Skin epidermis (tissue), 12 donors: ENCODE data around the gene SLC22A12.

ENCODE experiments used
- H3K27ac ChIP-seq, 21 experiments: fragments of 200-600 bp; sonication (generic) in 11 of 21; one replicate each; pipeline ENCODE4 v1.5.0; 2020; ENCODE audit warnings: mild to moderate bottlenecking in 3 of 21, inconsistent platforms in 2 of 21, moderate library complexity in 2 of 21
- H3K4me3 ChIP-seq, 7 experiments: fragments of 200-600 bp; sonication (generic) in 2 of 7; one replicate each; pipeline ENCODE4 v1.5.0; 2020; ENCODE audit warnings: inconsistent platforms in 2 of 7, mild to moderate bottlenecking in 2 of 7, moderate library complexity in 1 of 7

SLC22A12 gene

DNA sequence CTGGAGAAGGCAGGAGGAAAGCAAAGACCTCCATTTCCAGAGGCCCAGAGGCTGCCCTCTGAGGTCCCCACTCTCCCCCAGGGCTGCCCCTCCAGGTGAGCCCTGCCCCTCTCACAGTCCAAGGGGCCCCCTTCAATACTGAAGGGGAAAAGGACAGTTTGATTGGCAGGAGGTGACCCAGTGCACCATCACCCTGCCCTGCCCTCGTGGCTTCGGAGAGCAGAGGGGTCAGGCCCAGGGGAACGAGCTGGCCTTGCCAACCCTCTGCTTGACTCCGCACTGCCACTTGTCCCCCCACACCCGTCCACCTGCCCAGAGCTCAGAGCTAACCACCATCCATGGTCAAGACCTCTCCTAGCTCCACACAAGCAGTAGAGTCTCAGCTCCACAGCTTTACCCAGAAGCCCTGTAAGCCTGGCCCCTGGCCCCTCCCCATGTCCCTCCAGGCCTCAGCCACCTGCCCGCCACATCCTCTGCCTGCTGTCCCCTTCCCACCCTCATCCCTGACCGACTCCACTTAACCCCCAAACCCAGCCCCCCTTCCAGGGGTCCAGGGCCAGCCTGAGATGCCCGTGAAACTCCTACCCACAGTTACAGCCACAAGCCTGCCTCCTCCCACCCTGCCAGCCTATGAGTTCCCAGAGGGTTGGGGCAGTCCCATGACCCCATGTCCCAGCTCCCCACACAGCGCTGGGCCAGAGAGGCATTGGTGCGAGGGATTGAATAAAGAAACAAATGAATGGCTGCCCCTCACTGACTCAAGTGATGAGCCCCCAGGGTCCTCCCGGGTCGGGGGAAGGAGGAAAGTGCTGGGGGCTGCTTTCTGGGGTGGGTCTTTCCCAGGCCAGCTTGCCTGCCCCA is 10.8 kb downstream of the SLC22A12 start:
- no peak overlapping the region for H3K27ac ChIP-seq
- H3K4me3 ChIP-seq, result no peak overlapping the region

DNA sequence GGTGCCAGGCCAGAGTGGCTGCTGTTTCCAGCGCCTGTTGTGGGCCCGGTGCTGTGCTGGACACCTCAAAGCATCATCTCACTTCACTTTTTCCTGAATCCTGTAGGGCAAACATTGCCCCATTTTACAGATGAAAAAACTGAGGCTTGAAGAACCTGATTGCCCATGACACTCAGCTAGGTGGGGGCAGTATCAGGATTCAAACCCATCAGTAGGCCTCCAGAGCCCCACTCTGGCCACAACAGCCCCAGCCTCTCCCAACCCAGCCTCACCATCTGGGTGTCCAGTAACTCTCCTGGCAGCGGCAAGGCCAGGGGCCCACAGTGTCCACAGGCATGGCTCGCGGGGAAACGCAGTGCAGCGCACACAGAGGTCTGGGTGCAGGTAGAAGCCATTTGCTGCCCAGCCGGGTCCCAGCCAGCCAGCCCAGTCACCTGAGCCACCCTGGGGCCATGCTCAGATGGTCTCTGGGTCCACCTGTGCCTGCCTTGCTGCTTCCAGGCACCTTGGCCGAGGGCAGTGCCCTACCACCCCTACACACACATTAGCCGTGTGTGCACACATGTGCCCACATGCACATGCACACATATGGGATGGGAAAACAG is 11.5 kb downstream of the SLC22A12 start:
- H3K27ac ChIP-seq, result no peak overlapping the region
- H3K4me3 ChIP-seq, result no peak overlapping the region

DNA sequence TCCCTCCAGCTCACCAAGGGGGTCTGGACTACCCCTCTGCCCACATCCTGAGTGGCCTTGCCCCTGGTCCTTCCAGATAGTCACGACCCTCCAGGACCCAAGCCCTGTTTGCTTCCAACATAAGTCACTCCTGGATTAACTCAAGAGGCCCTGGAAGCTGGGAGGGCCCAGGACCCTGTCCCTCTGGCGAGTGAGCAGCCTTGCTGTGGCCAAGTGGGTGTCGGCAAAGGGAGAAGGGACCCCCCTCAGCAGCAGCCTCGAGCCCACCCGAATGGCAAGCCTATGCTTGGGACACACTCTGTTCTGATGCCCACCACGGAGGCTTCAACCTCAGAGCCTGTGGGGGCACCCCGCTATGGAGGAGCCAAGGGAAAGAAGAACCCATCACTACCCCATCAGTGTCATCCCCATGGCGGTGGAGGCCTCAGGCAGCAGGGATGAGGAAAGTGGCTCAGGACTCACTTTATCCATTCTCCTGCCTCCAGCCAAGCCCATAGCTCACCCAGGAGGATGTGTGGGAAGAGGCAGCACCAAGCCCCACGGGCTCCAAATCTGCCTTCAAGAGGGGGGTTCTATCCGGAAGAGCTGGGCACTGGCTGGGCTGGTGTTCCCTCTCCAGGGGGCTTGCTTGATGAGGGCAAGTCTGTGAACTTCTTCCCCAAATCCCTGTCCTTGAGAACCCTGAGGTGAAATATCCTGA is 12.5 kb downstream of the SLC22A12 start:
- Histone ChIP-seq H3K4me3 (no peak overlapping the region), H3K27ac (no peak overlapping the region)

DNA sequence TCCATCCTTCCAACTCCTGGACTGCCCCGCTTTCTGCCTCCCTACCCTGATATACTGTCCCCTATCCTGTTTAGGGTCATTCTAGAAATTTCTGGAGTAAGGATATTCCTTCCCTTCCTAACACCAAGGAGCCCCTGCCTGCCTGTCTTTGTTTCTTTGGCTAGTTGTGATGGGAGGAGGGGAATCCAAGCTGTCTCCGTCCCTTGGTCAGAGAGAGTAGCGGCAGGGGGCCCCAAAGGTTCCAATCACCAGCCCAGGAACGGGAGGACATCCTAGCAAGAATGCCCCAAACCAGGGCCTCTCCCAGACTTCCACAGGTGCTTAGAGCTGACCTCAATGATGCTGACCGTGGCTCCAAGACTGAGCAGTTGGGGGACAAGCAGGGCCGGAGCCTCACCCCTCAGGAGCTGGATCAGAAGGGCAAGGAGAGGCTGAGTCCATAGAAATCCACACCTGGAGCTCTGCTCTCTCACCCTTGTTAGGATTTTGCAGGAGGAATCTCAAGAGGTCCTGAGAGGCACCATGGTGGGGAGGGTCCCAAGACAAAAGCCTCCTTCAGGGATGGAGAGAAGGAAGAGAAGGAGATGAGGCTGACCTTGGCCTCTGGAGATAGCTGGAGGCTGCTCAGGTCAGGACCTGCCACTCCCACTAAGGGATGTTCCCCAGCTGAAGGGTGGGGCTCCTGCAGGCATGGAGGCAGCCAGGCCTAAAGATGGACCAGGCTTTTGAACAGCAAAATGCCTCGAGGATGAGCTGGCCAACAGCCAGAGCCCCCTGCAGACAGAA is 13.6 kb downstream of the SLC22A12 start:
- Histone ChIP-seq H3K4me3 (no peak overlapping the region), H3K27ac (no peak overlapping the region)

DNA sequence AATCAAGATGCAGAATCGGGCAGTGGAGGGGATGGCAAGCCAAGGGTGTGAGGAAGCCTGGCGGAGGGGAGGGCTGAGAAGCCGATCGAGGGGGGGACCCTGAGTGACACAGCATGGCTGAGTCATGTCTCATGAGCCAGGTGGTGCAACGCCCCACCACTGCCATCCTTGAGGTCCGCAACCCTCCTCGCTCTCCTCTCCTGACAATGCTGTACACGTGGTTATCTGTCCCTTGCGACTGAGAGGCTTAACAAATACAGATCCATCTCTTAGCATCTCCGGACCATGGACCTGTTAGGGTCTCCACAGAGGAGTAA is 14.2 kb downstream of the SLC22A12 start:
- no peak overlapping the region for H3K27ac ChIP-seq
- no peak overlapping the region for H3K4me3 ChIP-seq

DNA sequence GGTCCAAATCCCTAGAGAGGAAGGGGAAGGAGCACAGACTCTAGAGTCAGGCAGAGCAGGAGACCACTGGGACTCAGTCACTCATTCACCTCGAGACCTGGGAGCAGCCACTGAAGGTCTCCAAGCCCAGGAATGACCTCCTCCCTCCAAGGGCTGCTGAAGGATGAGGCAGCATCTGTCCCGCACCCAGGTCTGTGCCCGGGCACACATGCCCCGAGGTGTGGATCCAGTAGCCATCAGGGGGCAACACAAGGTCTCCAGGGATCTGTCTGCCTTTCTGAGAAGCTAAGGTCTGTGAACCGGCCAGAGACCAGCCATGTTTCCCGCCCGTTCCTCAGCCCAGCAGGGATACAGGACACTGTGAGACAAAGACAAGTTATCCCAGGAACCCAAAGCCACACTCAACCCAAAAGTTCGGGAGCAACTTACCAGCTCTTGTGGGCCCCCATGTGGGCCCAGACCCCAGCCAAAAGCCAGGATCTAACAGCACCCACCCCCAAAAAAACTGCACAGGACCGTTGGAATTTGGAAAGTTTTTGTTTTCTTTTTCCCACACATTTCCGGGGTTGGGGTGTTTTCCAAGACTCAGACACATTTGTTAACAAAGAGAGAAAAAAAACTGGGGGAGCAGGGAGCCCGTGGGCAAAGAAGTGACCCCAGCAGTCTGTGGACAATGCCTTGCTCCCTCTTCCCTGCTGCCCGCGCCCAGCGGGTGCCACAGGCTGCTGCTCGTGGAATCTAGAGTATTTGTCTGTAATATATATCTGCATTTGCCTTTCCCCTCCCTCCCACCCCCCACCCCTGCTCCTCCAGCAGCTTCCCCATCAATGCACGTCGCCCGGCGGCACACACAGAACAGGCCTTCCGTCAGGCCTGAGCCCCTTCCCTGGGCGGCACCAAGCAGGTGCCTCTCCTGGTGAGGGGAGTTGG is 14.9 kb downstream of the SLC22A12 start:
- H3K27ac ChIP-seq, result no peak overlapping the region
- no peak overlapping the region for H3K4me3 ChIP-seq

DNA sequence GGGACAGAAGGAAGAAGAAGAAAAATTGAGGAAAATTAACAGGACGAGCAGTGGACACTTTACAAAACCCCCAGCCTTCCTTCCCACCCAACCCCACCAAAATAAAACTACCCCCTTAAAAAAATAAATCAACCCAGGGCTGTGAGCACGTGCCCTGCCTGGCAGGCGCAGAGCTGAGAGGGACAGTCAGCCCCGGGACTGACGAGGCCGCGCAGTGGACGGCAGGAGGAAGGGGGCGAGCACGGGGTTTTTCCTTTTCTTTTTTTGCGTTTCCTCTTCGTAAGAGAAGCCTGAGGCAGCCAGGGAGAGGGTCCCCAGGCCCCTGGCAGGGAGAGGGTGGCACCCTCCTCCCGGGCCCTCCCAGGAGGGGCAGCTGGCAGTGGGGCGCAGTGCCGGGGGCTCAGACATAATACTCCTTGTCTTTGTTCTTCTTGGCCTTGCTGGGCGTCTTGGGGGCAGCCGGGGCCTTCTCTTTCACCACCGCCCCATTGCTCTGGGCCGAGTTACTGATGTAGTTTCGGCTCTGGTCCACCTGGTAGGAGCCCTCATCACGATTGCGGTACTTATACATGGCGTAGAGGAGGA is 15.9 kb downstream of the SLC22A12 start:
- Histone ChIP-seq H3K4me3 (no peak overlapping the region), H3K27ac (no peak overlapping the region)

DNA sequence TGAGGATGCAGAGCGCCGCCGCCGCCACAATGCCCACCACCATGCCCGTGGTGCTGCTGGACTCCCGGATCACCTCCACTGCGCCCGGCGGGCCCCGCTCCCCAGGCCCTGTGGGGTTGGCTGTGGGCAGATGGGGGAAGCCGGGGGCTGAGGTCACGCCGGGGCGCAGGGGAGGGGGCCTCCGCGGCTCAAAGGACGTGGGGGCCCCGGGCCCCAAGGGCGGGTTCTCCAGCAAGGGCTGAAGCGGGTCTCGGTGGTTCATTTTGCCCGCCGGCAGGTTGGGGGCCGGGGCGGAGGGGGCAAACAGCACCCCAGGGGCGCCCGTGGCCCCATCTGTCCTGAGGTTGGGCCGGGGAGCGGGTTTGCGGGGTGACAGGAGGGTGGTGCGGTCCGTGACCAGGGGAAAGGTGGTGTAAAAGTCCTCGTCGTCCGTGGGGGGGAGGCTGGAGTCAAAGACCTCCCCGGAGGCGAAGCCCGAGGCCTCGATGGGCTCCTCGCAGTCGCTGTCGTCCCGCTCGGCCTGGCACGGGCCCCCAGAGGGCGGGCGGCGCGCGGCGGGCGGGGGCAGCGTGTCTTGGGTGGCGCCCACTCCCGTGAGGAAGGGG is 16.5 kb downstream of the SLC22A12 start:
- Histone ChIP-seq H3K4me3 (peak overlapping the region in 1 of 7 experiments; percentile 17), H3K27ac (peak overlapping the region in 3 of 21 experiments; percentile 4 to 63 (median 19))

DNA sequence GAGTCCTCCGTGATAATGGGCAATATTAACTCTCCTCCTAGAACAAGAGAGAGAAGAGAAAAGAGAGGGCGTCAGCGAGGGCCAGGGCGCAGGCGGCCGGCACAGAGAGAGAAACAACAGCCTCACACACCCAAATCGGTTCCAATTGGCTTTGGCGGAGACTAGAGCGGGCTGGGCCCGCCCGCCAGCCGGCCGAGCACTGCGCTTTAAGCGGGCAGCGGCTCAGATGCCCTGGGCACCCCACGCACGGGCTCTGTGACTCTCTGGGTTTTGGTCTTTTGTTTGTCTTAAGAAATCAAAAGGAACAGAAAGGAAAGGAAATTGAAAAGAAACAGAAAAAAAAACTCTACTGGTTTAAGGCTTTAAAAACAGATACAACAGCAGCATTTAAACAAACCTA is 17.0 kb downstream of the SLC22A12 start:
- peak overlapping the region in 3 of 21 experiments; percentile 4 to 63 (median 19) for H3K27ac ChIP-seq
- peak overlapping the region in 1 of 7 experiments; percentile 17 for H3K4me3 ChIP-seq

DNA sequence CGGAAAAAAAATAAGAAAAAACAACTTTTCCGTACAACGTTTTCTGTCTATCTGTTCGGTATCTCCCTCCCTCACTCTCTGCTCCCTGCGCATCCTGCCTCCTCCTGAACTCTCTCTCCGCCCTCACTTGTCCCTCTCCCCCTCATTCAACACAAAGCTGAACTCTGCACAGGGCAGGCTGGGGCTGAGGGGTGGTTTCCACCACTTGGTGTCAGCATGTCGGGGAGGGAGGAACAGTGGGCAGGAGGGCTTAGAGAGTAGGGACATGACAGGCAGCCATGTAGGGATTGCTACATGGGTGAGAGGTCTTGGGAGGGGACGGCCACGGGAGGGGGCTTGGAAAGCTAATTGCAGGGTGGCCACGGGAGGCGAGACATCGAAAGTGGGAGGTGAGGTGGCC is 17.6 kb downstream of the SLC22A12 start:
- H3K27ac ChIP-seq, result no peak overlapping the region
- no peak overlapping the region for H3K4me3 ChIP-seq

DNA sequence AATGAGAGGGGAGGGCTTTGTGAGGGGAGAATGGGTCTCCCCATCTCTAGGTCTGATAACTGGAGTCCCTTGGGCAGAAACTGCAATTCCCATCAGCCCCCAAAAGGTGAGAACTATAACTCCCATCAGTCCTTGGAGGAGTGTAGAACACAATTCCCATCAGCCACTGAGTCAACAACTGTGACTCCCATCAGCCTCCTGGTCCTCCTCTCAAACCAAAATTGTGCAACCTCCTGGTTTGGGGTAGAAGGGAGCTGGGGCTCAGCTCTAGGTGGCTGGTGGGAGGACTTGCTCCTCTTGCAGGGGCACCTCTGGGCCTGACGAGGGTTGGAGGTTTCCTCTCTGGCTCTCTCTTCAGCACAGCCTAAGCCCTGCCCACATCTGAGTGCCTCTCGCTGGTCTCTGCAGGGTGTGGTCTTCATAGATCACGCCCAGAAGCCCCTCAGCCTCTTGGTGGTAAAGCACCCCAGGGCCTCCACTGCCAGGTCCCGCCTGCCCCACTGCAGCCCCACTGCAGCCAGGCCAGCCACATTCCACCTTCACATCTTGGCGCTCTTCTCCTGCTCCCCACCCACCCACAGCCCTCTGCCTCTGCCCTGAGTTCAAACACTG is 18.5 kb downstream of the SLC22A12 start:
- Histone ChIP-seq H3K4me3 (no peak overlapping the region), H3K27ac (no peak overlapping the region)

DNA sequence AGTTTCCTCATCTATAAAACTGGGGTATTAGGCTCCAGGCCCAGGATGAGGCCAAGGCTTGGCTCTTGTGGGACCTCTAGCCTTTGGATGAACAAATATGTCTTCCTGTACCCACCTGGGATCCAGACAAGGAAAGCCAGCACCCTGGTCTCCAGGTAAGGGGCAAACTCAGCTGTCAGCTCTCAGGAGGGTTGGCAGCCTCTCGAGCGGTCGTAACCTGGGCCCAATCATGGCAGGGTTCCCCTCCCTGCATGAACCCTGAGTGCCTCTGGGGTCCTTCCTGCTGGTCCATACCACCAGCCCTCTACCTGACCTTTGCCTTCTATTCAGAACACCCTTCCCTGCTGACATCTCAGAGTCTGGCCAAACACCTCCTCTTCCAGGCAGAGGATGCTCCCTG is 19.6 kb downstream of the SLC22A12 start:
- Histone ChIP-seq H3K4me3 (no peak overlapping the region), H3K27ac (no peak overlapping the region)

DNA sequence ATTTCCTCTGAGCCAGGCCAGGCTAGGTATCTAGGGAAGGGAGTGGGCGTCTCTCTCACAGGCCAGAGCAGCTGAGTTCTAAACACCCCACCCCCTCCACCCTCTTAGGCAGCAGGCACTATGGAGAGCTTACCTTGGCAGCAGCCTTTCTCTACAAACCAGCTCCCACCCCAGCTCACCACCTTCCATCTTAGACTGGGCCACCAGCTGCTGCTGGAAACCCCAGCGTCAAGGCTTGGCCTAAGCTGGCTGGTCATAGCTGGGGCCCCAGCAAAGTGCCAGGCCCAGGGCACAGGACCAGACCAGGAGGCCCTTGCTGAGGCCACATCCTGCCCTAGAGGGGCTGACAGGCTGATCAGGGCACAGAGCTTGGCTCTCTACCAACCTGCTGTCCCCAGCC is 20.2 kb downstream of the SLC22A12 start:
- Histone ChIP-seq H3K27ac (no peak overlapping the region), H3K4me3 (no peak overlapping the region)

DNA sequence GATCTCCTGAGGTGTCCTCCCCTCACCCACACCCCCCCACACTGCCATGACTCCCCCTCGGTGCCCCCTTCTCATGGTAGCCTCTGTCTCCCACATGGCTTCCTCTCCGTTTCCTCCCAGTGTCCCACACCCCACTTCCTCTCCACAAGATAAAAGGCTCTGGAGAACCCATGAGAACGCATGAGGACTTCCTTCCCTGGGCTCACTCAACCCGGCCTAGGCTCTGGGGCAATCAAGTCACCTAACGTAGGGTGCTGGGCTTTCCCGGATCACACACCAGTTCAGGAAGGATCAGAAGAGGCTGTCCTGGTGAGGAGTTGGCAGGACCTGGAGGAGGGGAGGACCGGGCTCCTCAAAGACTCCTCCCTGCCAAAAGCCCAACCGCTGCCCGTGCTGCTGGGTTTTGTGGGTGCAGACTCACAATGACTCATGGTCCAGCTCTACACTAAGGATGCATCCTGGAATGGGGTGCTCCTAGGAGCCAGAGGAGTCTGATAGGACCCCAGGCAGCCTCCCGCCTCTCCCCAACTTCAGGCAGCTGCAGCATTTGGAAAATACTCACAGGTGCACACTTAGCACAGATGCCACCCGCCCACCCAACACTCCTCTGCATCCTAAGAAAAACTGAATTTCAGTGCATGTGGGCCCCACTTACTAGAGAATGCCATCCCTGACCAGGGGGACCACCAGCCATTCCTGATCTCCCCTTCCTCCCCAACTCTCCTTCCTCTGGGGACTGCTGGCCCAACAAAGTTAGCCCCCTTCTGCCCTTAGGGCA is 21.0 kb downstream of the SLC22A12 start:
- no peak overlapping the region for H3K27ac ChIP-seq
- H3K4me3 ChIP-seq, result no peak overlapping the region

DNA sequence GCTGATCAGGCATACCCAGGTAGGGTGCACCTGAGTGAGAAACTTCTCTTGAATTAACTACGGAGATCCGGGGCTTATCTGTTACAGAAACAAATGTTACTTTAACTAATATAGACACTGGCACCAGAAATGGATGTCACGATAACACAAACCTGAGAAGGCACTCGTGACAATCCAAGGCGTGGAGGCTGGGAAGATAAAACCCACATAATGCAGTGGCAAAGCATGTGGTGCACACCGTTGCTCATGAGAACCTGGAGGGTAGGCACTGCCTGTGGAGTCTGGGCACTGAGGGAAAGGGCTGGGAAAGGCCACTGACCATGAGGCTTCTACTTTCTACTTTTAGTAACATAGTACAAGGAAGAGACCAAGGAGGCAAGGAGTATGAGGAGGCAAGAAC is 22.6 kb downstream of the SLC22A12 start:
- Histone ChIP-seq H3K4me3 (no peak overlapping the region), H3K27ac (no peak overlapping the region)

DNA sequence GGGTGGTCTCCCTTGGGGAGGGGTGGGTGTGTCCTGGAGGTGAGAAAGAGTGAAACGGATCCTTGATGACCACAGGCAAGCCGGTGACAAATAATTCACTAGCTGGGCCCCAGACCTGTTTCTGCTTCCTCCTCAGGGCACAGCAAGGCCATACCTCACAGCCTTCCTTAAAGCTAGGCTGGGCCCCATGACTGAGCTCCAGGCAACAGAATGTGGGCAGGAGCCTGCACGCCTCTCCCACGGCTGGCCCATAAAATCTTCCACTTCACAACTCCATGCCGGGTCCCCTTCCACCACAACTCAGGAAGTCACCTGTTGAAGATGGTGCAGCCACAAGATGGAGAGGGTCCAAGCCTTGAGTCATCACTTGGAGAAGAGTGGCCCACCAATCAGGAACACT is 23.9 kb downstream of the SLC22A12 start:
- Histone ChIP-seq H3K27ac (no peak overlapping the region), H3K4me3 (no peak overlapping the region)

DNA sequence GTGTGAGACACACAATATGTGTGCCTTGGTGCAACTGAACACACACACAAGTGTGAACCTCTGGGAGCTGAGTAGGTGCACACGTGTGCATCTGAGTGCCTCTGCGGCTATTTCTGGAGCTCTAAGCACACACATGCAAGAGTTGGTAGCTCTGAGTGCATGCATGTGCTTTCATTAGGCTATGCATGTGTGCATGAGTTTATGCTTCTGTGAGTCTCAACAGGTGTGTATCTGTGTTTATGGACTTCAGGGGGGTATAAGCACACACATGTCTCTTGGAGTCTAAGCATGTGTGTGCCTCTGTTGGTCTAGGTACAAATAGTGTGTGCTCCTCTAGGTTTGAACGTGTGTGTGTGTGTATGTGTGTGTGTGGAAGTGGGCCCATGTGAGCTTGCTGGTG is 25.8 kb downstream of the SLC22A12 start:
- Histone ChIP-seq H3K27ac (no peak overlapping the region), H3K4me3 (no peak overlapping the region)
